CD4-positive, alpha-beta T cell (primary cell): ENCODE data around the gene NEK10. TPM values are rescaled to one million over a fixed set of nuclear protein-coding genes. Genes with fewer than 3 reads are reported as not detected.

Experiments
- ATAC-seq: fragments of 200-7000 bp; cut with Tn5 transposase; one replicate; pipeline ENCODE4 v1.10.0; 2022; ENCODE audit warnings: mild to moderate bottlenecking; ENCODE audit not compliant: poor library complexity
- CTCF ChIA-PET: fragments of 350-600 bp; sonication (Branson Sonifier 250); formaldehyde crosslinking; loops from one replicate; lab custom pipeline; 2021; ENCODE audit warnings: antibody characterized with exemption, inconsistent platforms; lab: Charles Lee
- POLR2A ChIA-PET: fragments of 350-600 bp; sonication (Branson Sonifier 250); formaldehyde crosslinking; loops from one replicate; lab custom pipeline; 2021; ENCODE audit warnings: antibody characterized with exemption, inconsistent platforms; lab: Charles Lee
- DNase-seq, 14 experiments: peaks; one replicate each; pipeline ENCODE4 v3.0.0-alpha.2; 2013 to 2020; ENCODE audit warnings: mixed read lengths in 2 of 14
- H3K27ac ChIP-seq, 2 donors: one replicate each; pipeline versions ENCODE4 v1.5.1 to v1.7.0; 2013; ENCODE audit warnings: low read length in 2 of 2, low read depth in 1 of 2, mild to moderate bottlenecking in 1 of 2
- H3K27me3 ChIP-seq, 2 experiments: 1 replicate in 1 of 2; 2 replicates in 1 of 2; pipeline versions ENCODE4 v1.6.1 to v1.7.0; 2013; ENCODE audit warnings: low read length in 2 of 2, control low read depth in 1 of 2, mild to moderate bottlenecking in 1 of 2, moderate library complexity in 1 of 2; ENCODE audit not compliant: insufficient read depth in 2 of 2, control insufficient read depth in 1 of 2
- H3K36me3 ChIP-seq: one replicate; pipeline ENCODE4 v1.6.1; 2013; ENCODE audit warnings: low read length, control low read depth; ENCODE audit not compliant: insufficient read depth
- H3K4me1 ChIP-seq: one replicate; pipeline ENCODE4 v1.6.1; 2013; ENCODE audit warnings: low read length, control low read depth; ENCODE audit not compliant: insufficient read depth
- H3K4me3 ChIP-seq: one replicate; pipeline ENCODE4 v1.5.1; 2013; ENCODE audit warnings: mild to moderate bottlenecking, low read length, moderate library complexity
- H3K9me3 ChIP-seq, 2 experiments: 1 replicate in 1 of 2; 2 replicates in 1 of 2; pipeline versions ENCODE4 v1.6.1 to v1.7.0; 2013; ENCODE audit warnings: low read length in 2 of 2, mild to moderate bottlenecking in 2 of 2, control low read depth in 1 of 2, moderate library complexity in 1 of 2; ENCODE audit not compliant: control insufficient read depth in 1 of 2, insufficient read depth in 1 of 2
- H3K27ac Mint-ChIP-seq: one replicate; pipeline ENCODE4 v1.8.0; 2020; ENCODE audit warnings: mixed read lengths
- H3K27me3 Mint-ChIP-seq: one replicate; pipeline ENCODE4 v1.8.0; 2021; ENCODE audit warnings: mixed read lengths
- H3K36me3 Mint-ChIP-seq: one replicate; pipeline ENCODE4 v1.8.0; 2021; ENCODE audit warnings: low read depth, mixed read lengths
- H3K4me1 Mint-ChIP-seq: one replicate; pipeline ENCODE4 v1.8.0; 2021; ENCODE audit warnings: low read depth, mixed read lengths
- H3K4me3 Mint-ChIP-seq: one replicate; pipeline ENCODE4 v1.8.0; 2020; ENCODE audit warnings: mild to moderate bottlenecking, mixed read lengths
- H3K9me3 Mint-ChIP-seq: one replicate; pipeline ENCODE4 v1.8.0; 2020; ENCODE audit warnings: mixed read lengths
- intact Hi-C, 2 experiments: fragments of 100-400 bp; cut with DNase I in 1 of 2; cut with micrococcal nuclease in 1 of 2; formaldehyde crosslinking; loops; one replicate each; pipeline versions ENCODE4 v1.15.1 to v1.9.0; 2023 to 2025; cut with DNase I, micrococcal nuclease
- total RNA-seq, 174 experiments: library from RNA in 2 of 174; stranded (reverse) in 2 of 174; gene quantifications; one replicate each; pipeline ENCODE4 v1.2.3 and lab custom pipeline; 2021 to 2026
- TF ChIP-seq, protein P1 (sequence below): fragments of 200-600 bp; IDR thresholded peaks from one replicate; pipeline ENCODE4 v1.8.0; 2022; ENCODE audit warnings: antibody characterized with exemption, mild to moderate bottlenecking

The NEK10 gene
- total RNA-seq, 2 experiments from 2014 or later, result 0.61 to 0.77 TPM

DNA sequence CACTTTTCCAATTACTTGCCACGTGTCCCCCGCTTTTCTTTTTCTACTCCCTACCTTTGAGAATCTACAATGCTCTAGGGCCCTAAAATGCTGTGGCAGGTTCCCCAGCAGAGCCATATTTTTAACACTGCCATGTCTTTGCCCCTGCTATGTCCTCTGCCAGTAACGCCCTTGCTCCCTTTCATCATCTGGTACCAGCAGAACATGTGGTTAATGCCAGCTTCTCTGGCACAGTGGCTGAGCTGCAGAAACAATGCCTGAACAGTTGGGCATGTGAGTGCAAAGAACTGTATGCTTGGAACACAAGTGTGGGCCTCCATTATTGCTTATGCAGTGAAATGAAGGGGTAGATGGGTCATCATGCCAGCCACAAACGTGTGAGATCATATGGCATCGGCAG, 287.6 kb downstream of the NEK10 start:
- H3K36me3 ChIP-seq, result no peaks in the 10 kb centered on the region
- H3K27me3 Mint-ChIP-seq, result peaks cover 6% of the 10 kb centered on the region
- H3K4me1 Mint-ChIP-seq, result no peaks in the 10 kb centered on the region
- POLR2A ChIA-PET, result no interaction called here
- DNase-seq (no peak), ATAC-seq (no peak)
- no peaks in the 10 kb centered on the region for H3K36me3 Mint-ChIP-seq
- no peaks in the 10 kb centered on the region for H3K9me3 Mint-ChIP-seq
- H3K9me3 ChIP-seq, result no peaks in the 10 kb centered on the region
- intact Hi-C loops, result no loop called here
- no peak overlapping the region for H3K27ac Mint-ChIP-seq
- H3K27me3 ChIP-seq, result no peaks in the 10 kb centered on the region
- no peak overlapping the region for H3K27ac ChIP-seq
- H3K4me3 Mint-ChIP-seq, result no peak overlapping the region
- H3K4me3 ChIP-seq, result no peak overlapping the region
- TF ChIP-seq, protein P1, sequence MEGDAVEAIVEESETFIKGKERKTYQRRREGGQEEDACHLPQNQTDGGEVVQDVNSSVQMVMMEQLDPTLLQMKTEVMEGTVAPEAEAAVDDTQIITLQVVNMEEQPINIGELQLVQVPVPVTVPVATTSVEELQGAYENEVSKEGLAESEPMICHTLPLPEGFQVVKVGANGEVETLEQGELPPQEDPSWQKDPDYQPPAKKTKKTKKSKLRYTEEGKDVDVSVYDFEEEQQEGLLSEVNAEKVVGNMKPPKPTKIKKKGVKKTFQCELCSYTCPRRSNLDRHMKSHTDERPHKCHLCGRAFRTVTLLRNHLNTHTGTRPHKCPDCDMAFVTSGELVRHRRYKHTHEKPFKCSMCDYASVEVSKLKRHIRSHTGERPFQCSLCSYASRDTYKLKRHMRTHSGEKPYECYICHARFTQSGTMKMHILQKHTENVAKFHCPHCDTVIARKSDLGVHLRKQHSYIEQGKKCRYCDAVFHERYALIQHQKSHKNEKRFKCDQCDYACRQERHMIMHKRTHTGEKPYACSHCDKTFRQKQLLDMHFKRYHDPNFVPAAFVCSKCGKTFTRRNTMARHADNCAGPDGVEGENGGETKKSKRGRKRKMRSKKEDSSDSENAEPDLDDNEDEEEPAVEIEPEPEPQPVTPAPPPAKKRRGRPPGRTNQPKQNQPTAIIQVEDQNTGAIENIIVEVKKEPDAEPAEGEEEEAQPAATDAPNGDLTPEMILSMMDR, result no peak
- CTCF ChIA-PET, result no interaction called here
- H3K4me1 ChIP-seq, result no peaks in the 10 kb centered on the region

DNA sequence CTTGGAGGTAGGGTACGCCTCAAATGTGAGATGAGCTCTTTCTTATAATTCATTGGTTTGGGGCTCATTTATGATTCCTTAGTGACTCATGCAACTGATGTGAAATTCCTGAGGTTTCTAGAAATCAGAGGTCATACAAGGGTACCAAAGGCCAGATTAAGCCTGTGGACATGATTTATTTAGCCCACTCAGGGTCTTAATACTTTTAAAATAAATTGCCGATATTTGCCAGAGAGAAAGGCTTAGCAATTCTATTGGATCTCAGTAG, 289.0 kb downstream of the NEK10 start:
- peaks cover under 1% of the 10 kb centered on the region for H3K27me3 Mint-ChIP-seq
- no peak overlapping the region for H3K4me3 Mint-ChIP-seq
- TF ChIP-seq, protein P1, result no peak
- no peaks in the 10 kb centered on the region for H3K9me3 Mint-ChIP-seq
- Histone ChIP-seq H3K27ac (no peak overlapping the region), H3K36me3 (no peaks in the 10 kb centered on the region), H3K4me3 (no peak overlapping the region), H3K27me3 (no peaks in the 10 kb centered on the region), H3K4me1 (no peaks in the 10 kb centered on the region), H3K9me3 (no peaks in the 10 kb centered on the region)
- DNase-seq, result no peak
- no peak for ATAC-seq
- H3K4me1 Mint-ChIP-seq, result no peaks in the 10 kb centered on the region
- CTCF ChIA-PET, result no interaction called here
- H3K27ac Mint-ChIP-seq, result no peak overlapping the region
- no peaks in the 10 kb centered on the region for H3K36me3 Mint-ChIP-seq
- POLR2A ChIA-PET, result no interaction called here
- intact Hi-C loops, result no loop called here

DNA sequence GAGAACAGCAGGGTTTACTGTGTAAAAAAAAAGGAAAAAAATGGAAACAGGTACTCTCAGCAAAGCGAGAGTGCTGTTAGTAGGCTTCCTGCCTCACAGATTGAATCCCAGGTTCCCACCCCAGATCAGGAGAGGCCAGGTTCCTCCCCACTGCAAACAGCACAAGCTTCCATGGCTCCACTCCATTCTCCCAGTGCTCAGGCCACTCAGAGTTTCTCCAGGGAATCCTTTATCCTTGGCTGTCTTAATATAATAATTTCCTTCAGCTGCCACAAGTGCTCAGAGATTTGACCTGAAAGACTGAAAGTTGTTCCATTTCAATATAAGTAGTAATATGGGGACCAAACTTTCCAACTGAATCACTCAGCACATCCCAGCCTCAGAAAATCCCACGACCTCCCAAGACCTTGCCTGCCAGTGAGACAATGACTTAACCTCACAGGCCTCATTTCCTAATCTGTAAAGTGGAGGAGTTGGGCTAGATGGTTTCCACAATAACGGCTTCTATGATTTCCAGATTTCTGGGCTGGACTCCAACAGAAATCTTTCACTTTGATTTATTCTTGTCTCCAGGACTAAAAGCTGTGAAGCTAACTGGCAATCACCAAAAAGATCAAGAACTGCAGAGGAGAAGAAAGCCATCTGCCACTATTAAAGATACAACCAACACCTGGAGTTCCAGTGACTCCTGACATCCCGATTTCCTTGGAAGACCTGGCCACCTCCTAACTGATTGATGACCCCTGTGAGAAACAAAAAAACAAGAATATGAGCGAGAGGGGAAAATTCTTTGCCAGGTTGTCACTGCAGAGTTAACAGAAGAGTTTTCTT, 289.5 kb downstream of the NEK10 start:
- H3K4me3 Mint-ChIP-seq, result no peak overlapping the region
- H3K27ac ChIP-seq, result no peak overlapping the region
- POLR2A ChIA-PET, result no interaction called here
- no peaks in the 10 kb centered on the region for H3K9me3 ChIP-seq
- H3K36me3 Mint-ChIP-seq, result no peaks in the 10 kb centered on the region
- TF ChIP-seq, protein P1, result no peak
- H3K9me3 Mint-ChIP-seq, result no peaks in the 10 kb centered on the region
- CTCF ChIA-PET, result no interaction called here
- H3K4me1 Mint-ChIP-seq, result no peaks in the 10 kb centered on the region
- no peaks in the 10 kb centered on the region for H3K4me1 ChIP-seq
- no peak overlapping the region for H3K4me3 ChIP-seq
- H3K27ac Mint-ChIP-seq, result no peak overlapping the region
- no peaks in the 10 kb centered on the region for H3K27me3 Mint-ChIP-seq
- no peaks in the 10 kb centered on the region for H3K36me3 ChIP-seq
- intact Hi-C loops, result no loop called here
- no peak for ATAC-seq
- no peak for DNase-seq
- no peaks in the 10 kb centered on the region for H3K27me3 ChIP-seq
